Skeletal muscle cell (primary cell): ENCODE measurements around the gene TMEM250.
A peak's percentile ranks its signal among the peaks of the same experiment; 100 is the strongest.
"Not testable (repeated sequence)": the region's sequence is repeated elsewhere in the genome, so short reads cannot be mapped to it uniquely, and the experiment has no call there.

ENCODE experiments used
- DNase-seq: peaks from one replicate; pipeline ENCODE4 v3.0.0-alpha.2; 2010; ENCODE audit warnings: low read depth
- H3K4me3 ChIP-seq: 2 replicates; pipeline ENCODE4 v1.5.1; 2011; ENCODE audit warnings: low read depth, mild to moderate bottlenecking, control low read depth, low read length, moderate library complexity

The TMEM250 gene

GRCh38 chr9:136118320-136119060, at the start of gene TMEM250:
TSS of gene TMEM250 (minus strand) at chr9:136118875. CDS start at chr9:136116900, 1,975 bp downstream.
- DNase-seq: peak; percentile 85
- peak within 1 kb of the TSS; percentile 73 for H3K4me3 ChIP-seq

GRCh38 chr9:136163248-136163850, 44.7 kb upstream of the TMEM250 start:
- DNase-seq: no peak
- H3K4me3 ChIP-seq: no peak overlapping the region

- no peak overlapping the region for H3K4me3 ChIP-seq
- DNase-seq: no peak
These were observed 42.4 kb upstream of the TMEM250 start for GRCh38 chr9:136160995-136161610.

- H3K4me3 ChIP-seq: no peak overlapping the region
These were observed 41.7 kb upstream of the TMEM250 start for GRCh38 chr9:136160381-136160841.

GRCh38 chr9:136159851-136160250, 41.2 kb upstream of the TMEM250 start:
- no peak for DNase-seq
- no peak overlapping the region for H3K4me3 ChIP-seq

More at GRCh38 chr9:136160381-136160841, 41.7 kb upstream of the TMEM250 start:
- DNase-seq: no peak

- no peak for DNase-seq
- no peak overlapping the region for H3K4me3 ChIP-seq
These were observed 39.0 kb upstream of the TMEM250 start for GRCh38 chr9:136157477-136158265.

GRCh38 chr9:136156209-136157120, 37.8 kb upstream of the TMEM250 start:
- no peak overlapping the region for H3K4me3 ChIP-seq

GRCh38 chr9:136155576-136155975, 36.9 kb upstream of the TMEM250 start:
- no peak overlapping the region for H3K4me3 ChIP-seq
- no peak for DNase-seq

More at GRCh38 chr9:136156209-136157120, 37.8 kb upstream of the TMEM250 start:
- DNase-seq: no peak

- no peak for DNase-seq
- no peak overlapping the region for H3K4me3 ChIP-seq
These were observed 36.3 kb upstream of the TMEM250 start for GRCh38 chr9:136154943-136155342.

- H3K4me3 ChIP-seq: no peak overlapping the region
- DNase-seq: no peak
These were observed 34.8 kb upstream of the TMEM250 start for GRCh38 chr9:136153381-136154065.

GRCh38 chr9:136152931-136153330, 34.3 kb upstream of the TMEM250 start:
- no peak for DNase-seq
- H3K4me3 ChIP-seq: no peak overlapping the region

- no peak overlapping the region for H3K4me3 ChIP-seq
- no peak for DNase-seq
These were observed 33.8 kb upstream of the TMEM250 start for GRCh38 chr9:136152543-136152866.

GRCh38 chr9:136151848-136152542, 33.3 kb upstream of the TMEM250 start:
- H3K4me3 ChIP-seq: no peak overlapping the region
- DNase-seq: no peak

- DNase-seq: no peak
- no peak overlapping the region for H3K4me3 ChIP-seq
These were observed 32.6 kb upstream of the TMEM250 start for GRCh38 chr9:136151214-136151804.

- not testable (repeated sequence) for H3K4me3 ChIP-seq, DNase-seq
These were observed 32.1 kb upstream of the TMEM250 start for GRCh38 chr9:136150664-136151213.

GRCh38 chr9:136149853-136150252, 31.2 kb upstream of the TMEM250 start:
- DNase-seq: no peak
- no peak overlapping the region for H3K4me3 ChIP-seq

- H3K4me3 ChIP-seq: no peak overlapping the region
- no peak for DNase-seq
These were observed 30.7 kb upstream of the TMEM250 start for GRCh38 chr9:136149337-136149736.
